K562 (cell line): Measurements from ENCODE around the gene JMJD1C. TPM values are rescaled to one million over a fixed set of nuclear protein-coding genes. Genes with fewer than 3 reads are reported as not detected.
A peak's percentile ranks its signal among the peaks of the same experiment; 100 is the strongest.

Experiments used
- BRF2 ChIP-seq: IDR thresholded peaks from 3 replicates; pipeline ENCODE4 v1.6.1; 2011; ENCODE audit warnings: borderline replicate concordance, mild to moderate bottlenecking; ENCODE audit not compliant: insufficient read length, insufficient read depth
- CEBPZ ChIP-seq: fragments of 150-350 bp; IDR thresholded peaks from 2 replicates; pipeline ENCODE4 v1.6.1; 2014; ENCODE audit warnings: low read depth, mild to moderate bottlenecking, low read length, borderline replicate concordance
- ELK3 ChIP-seq: fragments of 450-650 bp; formaldehyde crosslinking; IDR thresholded peaks from 2 replicates; pipeline ENCODE4 v1.4.0; 2020; ENCODE audit warnings: mild to moderate bottlenecking
- GTF2B ChIP-seq: IDR thresholded peaks from 2 replicates; pipeline ENCODE4 v1.6.1; 2011; ENCODE audit not compliant: insufficient read length; ENCODE audit errors: extremely low read depth
- NRF1 ChIP-seq, 2 experiments: fragments of 450-650 bp; IDR thresholded peaks in 1 of 2; conservative IDR thresholded peaks in 1 of 2; 2 replicates each; pipeline ENCODE4 v1.6.1; 2014; ENCODE audit warnings: mild to moderate bottlenecking in 2 of 2
- PREB ChIP-seq: sonication (generic); formaldehyde crosslinking; IDR thresholded peaks from 2 replicates; pipeline ENCODE4 v1.8.1; 2023; ENCODE audit warnings: mild to moderate bottlenecking, missing genetic modification reagents
- RREB1 ChIP-seq: fragments of 250-450 bp; sonication (Bioruptor Pico); IDR thresholded peaks from 2 replicates; pipeline ENCODE4 v1.4.0; 2020
- U2AF2 ChIP-seq: fragments of 200-400 bp; formaldehyde crosslinking; optimal IDR thresholded peaks from 2 replicates; pipeline ENCODE3; 2017; ENCODE audit warnings: low read depth, mild to moderate bottlenecking, low read length
- ZNF134 ChIP-seq: fragments of 250-450 bp; sonication (Bioruptor Pico); conservative IDR thresholded peaks from 2 replicates; pipeline ENCODE4 v1.4.0; 2020
- ZNF239 ChIP-seq: fragments of 250-450 bp; sonication (Bioruptor Pico); IDR thresholded peaks from 2 replicates; pipeline ENCODE4 v1.4.0; 2020; ENCODE audit warnings: mild to moderate bottlenecking
- ZNF316 ChIP-seq: fragments of 450-650 bp; IDR thresholded peaks from 2 replicates; pipeline ENCODE4 v1.6.1; 2016
- ZNF766 ChIP-seq: fragments of 200-800 bp; sonication (Bioruptor generic); conservative IDR thresholded peaks from 2 replicates; pipeline ENCODE4 v1.6.1; 2016; ENCODE audit warnings: missing genetic modification characterization, missing compliant biosample characterization
- polyA plus RNA-seq, 8 experiments: library from polyadenylated mRNA; depleted of rRNA in 4 of 8; stranded (reverse) in 5 of 8; unstranded in 3 of 8; fragments of >200 nt; fragmentation: Nextera tagmentation in 2 of 8; fragmentation: Illumina TruSeq in 1 of 8; extraction: Ambion mirVana in 2 of 8; extraction: Trizol in 1 of 8; gene quantifications; 2 replicates each; pipeline versions ENCODE4 v1.2.1 to v1.2.3, GENCODE V29; 2011 to 2014; ENCODE audit warnings: inconsistent platforms in 1 of 8, missing spikeins in 1 of 8
- total RNA-seq, 7 experiments: library from RNA; depleted of rRNA in 6 of 7; stranded (reverse); fragments of >200 nt in 6 of 7; fragmentation: Illumina TruSeq in 2 of 7; extraction: Trizol in 2 of 7; gene quantifications; 2 replicates each; pipeline versions ENCODE4 v1.2.1 to v1.2.3, GENCODE V29; 2011 to 2021; ENCODE audit warnings: low replicate concordance in 1 of 7

The JMJD1C gene
- total and polyA plus RNA-seq, 9 of the 15 experiments (the other 6 are each of a cell fraction or from before 2014, with no cell fraction given), result 25.3 to 68.0 (median 47.2) TPM

GRCh38 chr10:63465293-63466143 lies at the start of gene JMJD1C (continued):
- TF ChIP-seq ZNF134 (CRISPR knock-in tag) (no peak), CEBPZ (no peak), ELK3 (CRISPR knock-in tag) (no peak), GTF2B (no peak), ZNF316 (no peak; the same call in 1 of the 2 replicates), RREB1 (CRISPR knock-in tag) (peak; percentile 20; the same call in 1 of the 2 replicates), NRF1 (conservative IDR thresholded peaks at IDR 0.05 in 1 of 2, IDR thresholded peaks at IDR 0.05 in 1 of 2) (peak in 1 of 2 experiments; percentile 75), PREB (CRISPR knock-in tag) (peak; percentile 78; the same call in 1 of the 2 replicates), BRF2 (no peak), ZNF766 (CRISPR knock-in tag) (peak; percentile 76), U2AF2 (no peak), ZNF239 (CRISPR knock-in tag) (no peak)
